GM19395 (cell line): ENCODE data around the gene GAD1.

Source experiments
- ATAC-seq: cut with Tn5 transposase; IDR thresholded peaks from one replicate; pipeline ENCODE4 v1.9.1; 2021; ENCODE audit warnings: mild to moderate bottlenecking, moderate library complexity; ENCODE audit not compliant: unreplicated experiment

The GAD1 gene

GRCh38 chr2:170840717-170841210 is 24.1 kb downstream of the GAD1 start:
- ATAC-seq: no peak

- ATAC-seq: no peak
Observed at GRCh38 chr2:170842785-170843184, 26.1 kb downstream of the GAD1 start.

- no peak for ATAC-seq
Observed at GRCh38 chr2:170843656-170844055, 27.0 kb downstream of the GAD1 start.

GRCh38 chr2:170845343-170845742 is 28.7 kb downstream of the GAD1 start:
- ATAC-seq: no peak

- no peak for ATAC-seq
Observed at GRCh38 chr2:170846314-170846713, 29.6 kb downstream of the GAD1 start.

- ATAC-seq: no peak
Observed at GRCh38 chr2:170847716-170848115, 31.0 kb downstream of the GAD1 start.

- no peak for ATAC-seq
Observed at GRCh38 chr2:170848587-170848986, 31.9 kb downstream of the GAD1 start.

GRCh38 chr2:170850251-170850650 is 33.6 kb downstream of the GAD1 start:
- ATAC-seq: no peak

- no peak for ATAC-seq
Observed at GRCh38 chr2:170851635-170852034, 34.9 kb downstream of the GAD1 start.

GRCh38 chr2:170856066-170856465 is 39.4 kb downstream of the GAD1 start:
- ATAC-seq: no peak

GRCh38 chr2:170862286-170862902 is 45.7 kb downstream of the GAD1 start:
- no peak for ATAC-seq

- ATAC-seq: no peak
Observed at GRCh38 chr2:170863087-170863486, 46.4 kb downstream of the GAD1 start.

- ATAC-seq: no peak
Observed at GRCh38 chr2:170869036-170869435, 52.3 kb downstream of the GAD1 start.

GRCh38 chr2:170869461-170869860 is 52.8 kb downstream of the GAD1 start:
- no peak for ATAC-seq

GRCh38 chr2:170873035-170873692 is 56.5 kb downstream of the GAD1 start:
- peak; percentile 97 for ATAC-seq

- ATAC-seq: no peak
Observed at GRCh38 chr2:170878066-170878465, 61.4 kb downstream of the GAD1 start.

GRCh38 chr2:170878505-170878904 is 61.8 kb downstream of the GAD1 start:
- peak; percentile 60 for ATAC-seq

- ATAC-seq: no peak
Observed at GRCh38 chr2:170881840-170882239, 65.2 kb downstream of the GAD1 start.

- no peak for ATAC-seq
Observed at GRCh38 chr2:170882758-170883157, 66.1 kb downstream of the GAD1 start.

GRCh38 chr2:170883683-170884082 is 67.0 kb downstream of the GAD1 start:
- no peak for ATAC-seq

- no peak for ATAC-seq
Observed at GRCh38 chr2:170885130-170885791, 68.6 kb downstream of the GAD1 start.

GRCh38 chr2:170886386-170886785 is 69.7 kb downstream of the GAD1 start:
- no peak for ATAC-seq
